Peyer's patch (tissue), 4 donors: Measurements from ENCODE around the gene TKFC.

ENCODE experiments used
- POLR2A ChIP-seq, 2 donors: fragments of 450-650 bp; IDR thresholded peaks; one replicate each; pipeline ENCODE4 v1.5.1; 2017; ENCODE audit warnings: antibody characterized with exemption in 2 of 2, mild to moderate bottlenecking in 2 of 2, moderate library complexity in 2 of 2
- TF ChIP-seq, protein P1 (sequence below), 6 experiments: fragments of 450-650 bp in 4 of 6; fragments of 200-600 bp in 2 of 6; sonication (generic) in 1 of 6; IDR thresholded peaks; one replicate each; pipeline ENCODE4 v1.5.1; 2017 to 2019; ENCODE audit warnings: antibody characterized with exemption in 6 of 6, mild to moderate bottlenecking in 3 of 6, moderate library complexity in 1 of 6

DNA sequence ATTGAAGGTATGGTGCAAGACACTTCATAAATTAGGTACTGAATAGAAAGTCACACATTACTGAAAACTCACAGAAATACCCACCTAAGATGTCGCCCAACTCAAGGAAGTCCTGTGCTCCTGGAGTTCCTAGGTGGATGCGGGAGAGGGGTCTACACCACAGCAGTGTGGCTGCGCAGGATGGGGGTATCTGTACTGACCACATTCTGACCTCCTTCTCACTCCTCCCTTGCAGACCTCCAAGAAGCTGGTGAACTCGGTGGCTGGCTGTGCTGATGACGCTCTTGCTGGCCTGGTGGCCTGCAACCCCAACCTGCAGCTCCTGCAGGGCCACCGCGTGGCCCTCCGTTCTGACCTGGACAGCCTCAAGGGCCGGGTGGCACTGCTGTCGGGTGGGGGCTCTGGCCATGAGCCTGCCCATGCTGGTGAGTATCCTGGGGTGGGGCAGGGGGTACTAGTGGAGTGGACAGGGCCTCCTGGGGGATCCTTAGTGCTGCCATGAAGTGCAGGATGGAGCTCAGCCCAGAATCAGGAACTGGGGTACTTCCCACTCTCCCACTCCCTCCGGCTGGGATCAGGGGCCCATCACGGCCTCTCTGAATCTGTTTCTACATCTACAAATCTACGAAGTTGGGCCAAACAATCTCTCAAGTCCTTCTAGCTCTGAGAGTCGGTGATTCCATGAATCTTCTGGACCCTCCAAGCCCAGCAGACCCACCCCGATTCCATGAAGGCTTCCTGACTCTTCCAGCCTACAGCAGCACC, 4.9 kb downstream of the TKFC start:
- TF ChIP-seq, protein P1, sequence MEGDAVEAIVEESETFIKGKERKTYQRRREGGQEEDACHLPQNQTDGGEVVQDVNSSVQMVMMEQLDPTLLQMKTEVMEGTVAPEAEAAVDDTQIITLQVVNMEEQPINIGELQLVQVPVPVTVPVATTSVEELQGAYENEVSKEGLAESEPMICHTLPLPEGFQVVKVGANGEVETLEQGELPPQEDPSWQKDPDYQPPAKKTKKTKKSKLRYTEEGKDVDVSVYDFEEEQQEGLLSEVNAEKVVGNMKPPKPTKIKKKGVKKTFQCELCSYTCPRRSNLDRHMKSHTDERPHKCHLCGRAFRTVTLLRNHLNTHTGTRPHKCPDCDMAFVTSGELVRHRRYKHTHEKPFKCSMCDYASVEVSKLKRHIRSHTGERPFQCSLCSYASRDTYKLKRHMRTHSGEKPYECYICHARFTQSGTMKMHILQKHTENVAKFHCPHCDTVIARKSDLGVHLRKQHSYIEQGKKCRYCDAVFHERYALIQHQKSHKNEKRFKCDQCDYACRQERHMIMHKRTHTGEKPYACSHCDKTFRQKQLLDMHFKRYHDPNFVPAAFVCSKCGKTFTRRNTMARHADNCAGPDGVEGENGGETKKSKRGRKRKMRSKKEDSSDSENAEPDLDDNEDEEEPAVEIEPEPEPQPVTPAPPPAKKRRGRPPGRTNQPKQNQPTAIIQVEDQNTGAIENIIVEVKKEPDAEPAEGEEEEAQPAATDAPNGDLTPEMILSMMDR (IDR thresholded peaks at IDR 0.05) = no peak
- TF ChIP-seq POLR2A (IDR thresholded peaks at IDR 0.05) = no peak
